Measurements from ENCODE around the gene TICAM2. TPM values are rescaled to one million over a fixed set of nuclear protein-coding genes. Genes with fewer than 3 reads are reported as not detected.

Gene TICAM2
- total RNA-seq, 4 donors from 2014 or later: 0.57 to 4.2 (median 3.2) TPM

DNA sequence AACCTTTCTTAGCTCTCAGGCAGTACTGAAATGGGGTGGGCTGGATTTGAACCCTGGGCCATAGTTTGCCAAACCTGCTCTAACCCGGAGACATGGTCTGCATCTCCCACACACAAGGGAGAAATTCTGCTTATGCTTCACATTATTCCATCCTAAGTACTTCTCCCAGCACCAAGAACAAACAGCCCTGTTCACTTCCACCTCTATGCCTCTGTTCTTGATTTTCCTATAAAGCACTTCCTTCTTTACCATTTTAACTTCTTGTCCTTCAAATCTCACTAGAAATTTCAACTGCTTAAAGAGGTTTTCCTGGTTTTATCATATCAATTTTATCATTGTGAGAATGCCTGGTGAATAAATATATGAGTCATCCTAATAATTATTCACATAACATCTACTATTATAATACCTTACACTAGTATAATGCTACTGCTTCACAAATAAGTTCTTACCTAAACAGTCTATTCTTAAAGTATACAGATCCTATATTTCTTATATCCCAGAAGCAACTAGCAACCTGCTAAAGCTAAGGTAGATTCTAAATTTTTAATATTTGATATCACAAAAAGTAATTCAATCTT, 70.4 kb downstream of the TICAM2 start:
- no peak for TF ChIP-seq CTCF (IDR thresholded peaks at IDR 0.05; ENCODE audit: low read depth)

GRCh38 chr5:115531380-115531779, 70.9 kb downstream of the TICAM2 start:
- no peak for TF ChIP-seq CTCF (IDR thresholded peaks at IDR 0.05; ENCODE audit: low read depth)

- TF ChIP-seq CTCF (IDR thresholded peaks at IDR 0.05; ENCODE audit: low read depth): no peak
These were observed 71.9 kb downstream of the TICAM2 start for GRCh38 chr5:115530426-115530825.

Other genes with a start within 250 kb of the TICAM2 start
- 10 to 100 TPM; 24.3 to 59.8 (median 34.0) TPM for gene FEM1C, start 57.7 kb downstream of the TICAM2 start, total RNA-seq
- 100 to 1,000 TPM in 1 of 4 donors, 10 to 100 TPM in 3; 75.1 to 141 (median 77.4) TPM for gene TMED7, start 23.6 kb upstream of the TICAM2 start, total RNA-seq
- gene CDO1, start 214.2 kb upstream of the TICAM2 start, total RNA-seq: 100 to 1,000 TPM in 3 of 4 donors, 10 to 100 TPM in 1; 74.2 to 349 (median 229) TPM
- 10 to 100 TPM; 54.1 to 89.5 (median 78.2) TPM for gene ATG12, start 239.1 kb upstream of the TICAM2 start, total RNA-seq
- gene AP3S1, start 239.5 kb upstream of the TICAM2 start, total RNA-seq: 100 to 1,000 TPM in 2 of 4 donors, 10 to 100 TPM in 2; 69.5 to 175 (median 109) TPM

All from subcutaneous adipose tissue (tissue), 4 donors.